ENCODE results near the gene MMP25.

The MMP25 gene

GRCh38 chr16:3106205-3106928, 60.0 kb downstream of the MMP25 start:
- TF ChIP-seq CTCF (IDR thresholded peaks at IDR 0.05) = no peak
- peak; percentile 94 for DNase-seq (ENCODE audit: low spot score)
- H3K27ac ChIP-seq = peak overlapping the region; percentile 52 to 72
- peak overlapping the region; percentile 82 for H3K4me3 ChIP-seq

Measured in coronary artery (tissue), 2 donors.